Naive thymus-derived CD8-positive, alpha-beta T cell (primary cell): ENCODE results near the gene SLC10A1. TPM values are rescaled to one million over a fixed set of nuclear protein-coding genes. Genes with fewer than 3 reads are reported as not detected.

Source experiments
- ATAC-seq, 2 donors: fragments of 150-1000 bp; cut with Tn5 transposase in 1 of 2; sonication (Bioruptor Pico), chemical (Tn5 transposase) in 1 of 2; 1 replicate in 1 of 2; 2 replicates in 1 of 2; pipeline ENCODE4 v1.10.0; 2021; ENCODE audit warnings: mild to moderate bottlenecking in 2 of 2, moderate library complexity in 2 of 2
- POLR2A ChIA-PET: fragments of 350-600 bp; sonication (Branson Sonifier 250); formaldehyde crosslinking; loops from one replicate; lab custom pipeline; 2021; ENCODE audit warnings: antibody characterized with exemption; lab: Charles Lee
- DNase-seq, 10 donors: peaks; one replicate each; pipeline versions ENCODE4 v3.0.0 to v3.0.0-alpha.2; 2020 to 2022
- H3K27ac Mint-ChIP-seq, 10 donors: one replicate each; pipeline ENCODE4 v1.8.0; 2020 to 2022; ENCODE audit warnings: mild to moderate bottlenecking in 10 of 10, mixed read lengths in 10 of 10, moderate library complexity in 4 of 10, inconsistent platforms in 1 of 10
- H3K27me3 Mint-ChIP-seq, 5 donors: one replicate each; pipeline ENCODE4 v1.8.0; 2021 to 2022; ENCODE audit warnings: mixed read lengths in 5 of 5
- H3K36me3 Mint-ChIP-seq, 3 donors: one replicate each; pipeline ENCODE4 v1.8.0; 2020 to 2022; ENCODE audit warnings: mixed read lengths in 3 of 3, mild to moderate bottlenecking in 2 of 3, inconsistent platforms in 1 of 3
- H3K4me1 Mint-ChIP-seq, 4 donors: one replicate each; pipeline ENCODE4 v1.8.0; 2021 to 2022; ENCODE audit warnings: mixed read lengths in 4 of 4
- H3K4me3 Mint-ChIP-seq, 10 donors: one replicate each; pipeline ENCODE4 v1.8.0; 2020 to 2022; ENCODE audit warnings: mild to moderate bottlenecking in 10 of 10, mixed read lengths in 10 of 10, moderate library complexity in 6 of 10, inconsistent platforms in 1 of 10
- H3K9me3 Mint-ChIP-seq, 9 donors: one replicate each; pipeline ENCODE4 v1.8.0; 2020 to 2022; ENCODE audit warnings: mixed read lengths in 9 of 9, mild to moderate bottlenecking in 3 of 9, inconsistent platforms in 1 of 9, moderate library complexity in 1 of 9
- polyA plus RNA-seq, 3 donors: library from polyadenylated mRNA; unstranded; fragments of 300-500 nt; fragmentation: Illumina TruSeq; gene quantifications; one replicate each; pipeline ENCODE4 v1.2.3, GENCODE V29; 2021
- total RNA-seq, 8 experiments: library from RNA in 2 of 8; stranded (reverse) in 2 of 8; gene quantifications; one replicate each; pipeline ENCODE4 v1.2.3 and lab custom pipeline; 2021 to 2026

SLC10A1 gene
- not detected for total RNA-seq
- under 1 TPM in 1 of 3 donors, not detected in 2; 0.20 TPM for polyA plus RNA-seq
- total RNA-seq (lab: John Stamatoyannopoulos, UW) = 0 to 0.07 (median 0) reads per million in 6 experiments

- Mint-ChIP-seq H3K27me3 (peaks cover 2 to 17% (median 6%) of the 10 kb centered on the region in 5 donors), H3K27ac (no peak within 1 kb of the TSS), H3K4me1 (peaks cover 0 to 2% (median 0%) of the 10 kb centered on the region in 4 donors), H3K9me3 (peaks cover 0 to 10% (median 2%) of the 10 kb centered on the region in 9 donors), H3K36me3 (peaks cover 0 to 16% (median 10%) of the 10 kb centered on the region in 3 donors), H3K4me3 (no peak within 1 kb of the TSS)
- POLR2A ChIA-PET = no interaction called here
- DNase-seq (no peak), ATAC-seq (no peak)
These were observed at the start of gene SLC10A1 for GRCh38 chr14:69796797-69797500. Gene SLC10A1 (minus strand): TSS chr14:69797241. CDS start chr14:69797155, 86 bp downstream.

GRCh38 chr14:69845787-69846186 is 48.7 kb upstream of the SLC10A1 start:
- H3K9me3 Mint-ChIP-seq = no peaks in the 10 kb centered on the region
- H3K4me1 Mint-ChIP-seq = no peaks in the 10 kb centered on the region
- no peak overlapping the region for H3K4me3 Mint-ChIP-seq
- no peak overlapping the region for H3K27ac Mint-ChIP-seq
- POLR2A ChIA-PET = no interaction called here
- H3K36me3 Mint-ChIP-seq = no peaks in the 10 kb centered on the region
- no peak for DNase-seq
- peaks cover 11 to 19% (median 11%) of the 10 kb centered on the region in 5 donors for H3K27me3 Mint-ChIP-seq
- ATAC-seq = no peak

DNA sequence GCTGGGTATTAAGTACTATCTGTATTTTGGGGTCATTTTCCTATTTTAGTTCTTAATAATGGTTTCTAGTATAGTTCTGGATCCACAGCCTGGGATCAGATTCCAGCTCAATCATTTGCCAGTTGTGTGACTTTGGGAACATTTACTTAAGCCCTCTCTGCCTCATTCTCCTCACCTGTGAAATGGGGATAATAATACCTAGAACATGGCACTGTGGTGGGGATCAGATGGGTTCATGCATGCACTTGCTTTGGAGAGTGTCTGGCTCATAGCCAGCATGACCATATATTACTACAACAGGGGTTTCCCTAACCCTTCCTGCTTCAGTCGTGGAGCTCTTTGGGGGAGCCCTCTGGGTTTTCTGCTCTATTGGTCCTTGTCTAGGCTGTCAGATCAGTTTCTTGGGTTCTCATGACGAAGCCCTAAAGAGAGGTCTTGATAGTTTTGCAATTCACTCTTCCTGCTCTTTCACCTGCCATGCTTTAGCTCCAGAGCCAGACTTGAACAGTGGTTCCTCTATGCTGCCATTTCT is 48.1 kb upstream of the SLC10A1 start:
- Mint-ChIP-seq H3K36me3 (no peaks in the 10 kb centered on the region), H3K4me1 (no peaks in the 10 kb centered on the region), H3K4me3 (no peak overlapping the region), H3K27ac (no peak overlapping the region), H3K9me3 (no peaks in the 10 kb centered on the region), H3K27me3 (peaks cover 11 to 19% (median 11%) of the 10 kb centered on the region in 5 donors)
- no peak for DNase-seq
- POLR2A ChIA-PET = no interaction called here
- no peak for ATAC-seq

DNA sequence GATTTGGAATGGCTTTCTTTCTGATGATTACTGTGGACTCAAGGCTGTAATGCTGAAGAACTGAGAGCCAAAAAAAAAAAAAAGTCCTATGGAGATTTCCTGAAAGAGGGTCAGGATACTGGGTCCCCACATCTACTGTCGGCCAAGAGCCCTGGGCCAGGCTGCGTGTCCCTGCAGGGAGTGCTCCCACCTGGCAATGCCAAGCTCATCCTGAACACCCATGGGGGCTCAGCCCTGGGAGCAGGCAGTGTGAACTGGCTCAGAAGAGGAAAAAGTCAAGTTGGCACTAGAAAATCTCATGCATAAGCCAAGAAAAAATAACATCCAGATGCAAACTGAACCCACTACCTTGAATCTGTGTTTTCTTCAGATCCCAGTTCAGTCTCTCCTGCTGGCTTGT is 47.1 kb upstream of the SLC10A1 start:
- no peaks in the 10 kb centered on the region for H3K4me1 Mint-ChIP-seq
- H3K27ac Mint-ChIP-seq = no peak overlapping the region
- no peaks in the 10 kb centered on the region for H3K36me3 Mint-ChIP-seq
- DNase-seq (no peak), ATAC-seq (no peak)
- H3K9me3 Mint-ChIP-seq = no peaks in the 10 kb centered on the region
- peaks cover 8 to 16% (median 11%) of the 10 kb centered on the region in 5 donors for H3K27me3 Mint-ChIP-seq
- H3K4me3 Mint-ChIP-seq = no peak overlapping the region
- POLR2A ChIA-PET = interaction anchor here (0.7 kb wide), 1 partner anchor 23 kb away, joined by 3 read pairs; no protein-coding TSS in a partner anchor

GRCh38 chr14:69842686-69843420 is 45.8 kb upstream of the SLC10A1 start:
- Mint-ChIP-seq H3K4me3 (no peak overlapping the region), H3K4me1 (no peaks in the 10 kb centered on the region), H3K9me3 (no peaks in the 10 kb centered on the region), H3K27ac (no peak overlapping the region), H3K27me3 (peaks cover 0 to 10% (median 7%) of the 10 kb centered on the region in 5 donors), H3K36me3 (no peaks in the 10 kb centered on the region)
- no peak for ATAC-seq
- POLR2A ChIA-PET = no interaction called here
- no peak for DNase-seq

DNA sequence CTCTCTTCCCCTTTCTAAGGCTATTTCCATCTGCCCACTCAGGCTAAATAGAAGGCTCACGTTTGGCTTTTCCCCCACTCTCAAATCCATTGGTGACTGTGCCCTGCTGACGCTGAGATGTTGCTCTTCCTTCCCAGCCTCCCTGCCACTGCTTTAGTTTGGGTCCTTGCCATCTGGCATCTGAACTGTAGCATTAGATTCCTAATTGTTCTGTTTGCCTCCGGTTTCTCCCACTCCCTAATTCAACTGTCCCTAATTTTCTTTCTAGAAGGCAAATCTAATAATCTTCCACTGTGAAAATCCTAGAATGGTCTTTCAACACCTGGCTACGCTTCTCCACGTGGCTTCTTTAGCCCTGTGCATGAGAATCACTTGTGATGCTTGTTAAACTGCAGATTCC is 44.6 kb upstream of the SLC10A1 start:
- ATAC-seq = no peak

DNA sequence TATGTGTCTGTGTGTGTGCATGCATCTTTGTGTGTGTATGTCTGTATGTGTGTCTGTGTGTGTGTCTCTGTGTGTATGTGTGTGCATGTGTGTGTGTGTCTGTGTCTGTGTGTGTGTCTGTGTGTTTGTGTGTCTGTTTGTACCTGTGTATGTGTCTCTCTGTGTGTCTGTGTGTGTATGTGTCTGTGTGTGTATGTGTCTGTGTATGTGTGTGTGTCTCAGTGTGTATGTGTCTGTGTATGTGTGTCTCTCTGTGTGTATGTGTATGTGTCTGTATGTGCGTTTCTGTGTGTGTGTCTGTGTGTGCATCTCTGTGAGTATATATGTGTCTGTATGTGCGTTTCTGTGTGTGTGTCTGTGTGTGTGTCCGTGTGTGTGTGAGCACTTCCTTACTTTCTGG is 42.6 kb upstream of the SLC10A1 start:
- no peaks in the 10 kb centered on the region for H3K4me1 Mint-ChIP-seq
- POLR2A ChIA-PET = no interaction called here

More for the DNA sequence above, 44.6 kb upstream of the SLC10A1 start:
- no peak for DNase-seq
- POLR2A ChIA-PET = no interaction called here
- H3K27ac Mint-ChIP-seq = no peak overlapping the region
- no peak overlapping the region for H3K4me3 Mint-ChIP-seq
- H3K4me1 Mint-ChIP-seq = no peaks in the 10 kb centered on the region
- no peaks in the 10 kb centered on the region for H3K36me3 Mint-ChIP-seq
- peaks cover 0 to 7% (median 5%) of the 10 kb centered on the region in 5 donors for H3K27me3 Mint-ChIP-seq
- no peaks in the 10 kb centered on the region for H3K9me3 Mint-ChIP-seq

GRCh38 chr14:69838881-69839416 is 41.9 kb upstream of the SLC10A1 start:
- DNase-seq (no peak), ATAC-seq (no peak)
- POLR2A ChIA-PET = no interaction called here
- H3K27ac Mint-ChIP-seq = no peak overlapping the region
- H3K9me3 Mint-ChIP-seq = no peaks in the 10 kb centered on the region
- no peaks in the 10 kb centered on the region for H3K4me1 Mint-ChIP-seq
- H3K27me3 Mint-ChIP-seq = peaks cover 0 to 9% (median 4%) of the 10 kb centered on the region in 5 donors
- H3K36me3 Mint-ChIP-seq = no peaks in the 10 kb centered on the region
- H3K4me3 Mint-ChIP-seq = no peak overlapping the region

More for the DNA sequence above, 42.6 kb upstream of the SLC10A1 start:
- Mint-ChIP-seq H3K27ac (no peak overlapping the region), H3K36me3 (no peaks in the 10 kb centered on the region), H3K4me3 (no peak overlapping the region), H3K9me3 (no peaks in the 10 kb centered on the region), H3K27me3 (peaks cover 0 to 10% (median 4%) of the 10 kb centered on the region in 5 donors)
- DNase-seq (no peak), ATAC-seq (no peak)

- H3K36me3 Mint-ChIP-seq = no peaks in the 10 kb centered on the region
- no peak for ATAC-seq
- POLR2A ChIA-PET = no interaction called here
- H3K4me3 Mint-ChIP-seq = no peak overlapping the region
- no peak for DNase-seq
- no peaks in the 10 kb centered on the region for H3K4me1 Mint-ChIP-seq
- peaks cover 0 to 8% (median 4%) of the 10 kb centered on the region in 5 donors for H3K27me3 Mint-ChIP-seq
- H3K27ac Mint-ChIP-seq = no peak overlapping the region
- H3K9me3 Mint-ChIP-seq = no peaks in the 10 kb centered on the region
These were observed 31.8 kb upstream of the SLC10A1 start for GRCh38 chr14:69828879-69829278.

DNA sequence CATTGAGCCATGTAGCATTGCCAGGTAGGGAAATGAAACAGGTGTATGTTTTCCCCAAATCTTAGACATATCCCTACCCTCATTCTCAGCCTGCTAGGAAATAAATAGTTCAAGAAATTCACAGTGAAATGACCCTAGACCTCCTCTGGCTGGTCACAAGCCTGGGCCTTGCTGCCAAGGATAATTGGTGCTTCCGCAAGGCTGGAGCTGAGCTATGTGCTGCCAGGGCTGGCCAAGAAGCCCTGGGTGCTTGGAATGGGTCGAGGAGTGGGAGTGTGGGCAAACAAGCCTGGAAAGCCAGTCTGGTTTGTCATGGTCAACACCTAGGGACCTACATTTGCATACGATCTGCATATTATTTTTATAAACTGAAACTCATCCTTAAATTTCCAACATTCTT is 31.3 kb upstream of the SLC10A1 start:
- H3K4me3 Mint-ChIP-seq = no peak overlapping the region
- POLR2A ChIA-PET = no interaction called here
- H3K27me3 Mint-ChIP-seq = peaks cover 0 to 8% (median 5%) of the 10 kb centered on the region in 5 donors
- H3K4me1 Mint-ChIP-seq = no peaks in the 10 kb centered on the region
- no peaks in the 10 kb centered on the region for H3K36me3 Mint-ChIP-seq
- H3K27ac Mint-ChIP-seq = no peak overlapping the region
- no peak for ATAC-seq
- DNase-seq = no peak
- H3K9me3 Mint-ChIP-seq = no peaks in the 10 kb centered on the region

DNA sequence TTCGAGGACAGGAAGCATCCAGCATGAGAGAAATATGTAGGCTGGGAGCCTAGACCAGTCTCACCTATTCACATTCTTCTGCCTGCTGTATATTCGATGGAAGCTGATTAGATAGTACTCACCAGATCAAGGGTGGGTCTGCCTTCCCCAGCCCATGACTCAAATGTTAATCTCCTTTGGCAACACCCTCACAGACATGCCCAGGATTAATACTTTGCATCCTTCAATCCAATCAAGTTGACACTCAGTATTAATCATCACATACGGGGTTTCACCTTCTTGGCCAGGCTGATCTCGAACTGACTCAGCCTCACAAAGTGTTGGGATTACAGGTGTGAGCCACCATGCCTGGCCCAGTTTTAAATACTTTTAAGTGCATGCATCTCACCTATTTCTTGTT is 30.5 kb upstream of the SLC10A1 start:
- H3K9me3 Mint-ChIP-seq = no peaks in the 10 kb centered on the region
- no peak overlapping the region for H3K4me3 Mint-ChIP-seq
- peaks cover 0 to 8% (median 6%) of the 10 kb centered on the region in 5 donors for H3K27me3 Mint-ChIP-seq
- H3K27ac Mint-ChIP-seq = no peak overlapping the region
- no peaks in the 10 kb centered on the region for H3K36me3 Mint-ChIP-seq
- DNase-seq (no peak), ATAC-seq (no peak)
- POLR2A ChIA-PET = no interaction called here
- no peaks in the 10 kb centered on the region for H3K4me1 Mint-ChIP-seq

DNA sequence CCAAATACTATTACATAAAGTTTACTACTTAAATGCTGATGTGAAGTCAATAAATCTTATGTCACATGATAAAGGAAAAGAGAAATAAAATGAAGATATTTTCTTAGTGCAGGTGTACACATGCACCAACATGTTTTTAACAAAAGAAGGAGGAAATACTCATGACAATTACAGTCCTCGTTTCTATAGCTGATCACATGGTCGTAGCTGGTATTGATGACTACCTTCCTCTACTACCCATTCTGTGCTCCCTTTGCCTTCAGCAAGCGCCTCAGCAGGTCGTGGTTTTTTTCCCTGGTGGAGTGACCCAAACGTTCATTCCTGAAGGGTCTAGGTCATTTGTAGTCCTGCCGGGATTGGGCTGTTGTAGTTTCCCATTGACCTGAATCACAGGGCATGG is 25.4 kb upstream of the SLC10A1 start:
- Mint-ChIP-seq H3K4me1 (peaks cover 0 to 6% (median 3%) of the 10 kb centered on the region in 4 donors), H3K27ac (no peak overlapping the region), H3K9me3 (no peaks in the 10 kb centered on the region), H3K4me3 (no peak overlapping the region), H3K27me3 (peaks cover 0 to 8% (median 3%) of the 10 kb centered on the region in 5 donors), H3K36me3 (no peaks in the 10 kb centered on the region)
- ATAC-seq (no peak), DNase-seq (no peak)
- POLR2A ChIA-PET = no interaction called here

- Mint-ChIP-seq H3K27me3 (peaks cover 0 to 8% (median 3%) of the 10 kb centered on the region in 5 donors), H3K27ac (no peak overlapping the region), H3K36me3 (no peaks in the 10 kb centered on the region), H3K9me3 (no peaks in the 10 kb centered on the region), H3K4me1 (peaks cover 0 to 6% (median 3%) of the 10 kb centered on the region in 4 donors), H3K4me3 (no peak overlapping the region)
- DNase-seq (no peak), ATAC-seq (no peak)
- POLR2A ChIA-PET = no interaction called here
These were observed 23.9 kb upstream of the SLC10A1 start for GRCh38 chr14:69820991-69821390.
